ENCODE data around the gene SASH1.
"Not testable (repeated sequence)": the region's sequence is repeated elsewhere in the genome, so short reads cannot be mapped to it uniquely, and the experiment has no call there.

Gene SASH1

GRCh38 chr6:148370176-148370575 is 27.5 kb downstream of the SASH1 start:
- no peak for DNase-seq

- no peak for DNase-seq
Measured at GRCh38 chr6:148374040-148374774, 31.6 kb downstream of the SASH1 start.

GRCh38 chr6:148375401-148375800 is 32.8 kb downstream of the SASH1 start:
- DNase-seq = no peak

- no peak for DNase-seq
Measured at GRCh38 chr6:148379481-148379880, 36.8 kb downstream of the SASH1 start.

GRCh38 chr6:148379966-148380713 is 37.5 kb downstream of the SASH1 start:
- no peak for DNase-seq

GRCh38 chr6:148382051-148382450 is 39.4 kb downstream of the SASH1 start:
- DNase-seq = not testable (repeated sequence)

GRCh38 chr6:148382861-148383260 is 40.2 kb downstream of the SASH1 start:
- DNase-seq = no peak

GRCh38 chr6:148383658-148384368 is 41.2 kb downstream of the SASH1 start:
- no peak for DNase-seq

- DNase-seq = no peak
Measured at GRCh38 chr6:148385379-148385778, 42.7 kb downstream of the SASH1 start.

GRCh38 chr6:148388521-148388920 is 45.9 kb downstream of the SASH1 start:
- no peak for DNase-seq

- no peak for DNase-seq
Measured at GRCh38 chr6:148389086-148389485, 46.4 kb downstream of the SASH1 start.

- no peak for DNase-seq
Measured at GRCh38 chr6:148389917-148390316, 47.3 kb downstream of the SASH1 start.

- not testable (repeated sequence) for DNase-seq
Measured at GRCh38 chr6:148392127-148392526, 49.5 kb downstream of the SASH1 start.

GRCh38 chr6:148392671-148393070 is 50.0 kb downstream of the SASH1 start:
- DNase-seq = no peak

GRCh38 chr6:148395583-148396101 is 53.0 kb downstream of the SASH1 start:
- DNase-seq = no peak

- no peak for DNase-seq
Measured at GRCh38 chr6:148396411-148396810, 53.8 kb downstream of the SASH1 start.

- DNase-seq = no peak
Measured at GRCh38 chr6:148396926-148397325, 54.3 kb downstream of the SASH1 start.

GRCh38 chr6:148398244-148398643 is 55.6 kb downstream of the SASH1 start:
- DNase-seq = no peak

- no peak for DNase-seq
Measured at GRCh38 chr6:148398678-148399077, 56.0 kb downstream of the SASH1 start.

- no peak for DNase-seq
Measured at GRCh38 chr6:148401571-148401970, 58.9 kb downstream of the SASH1 start.

- DNase-seq = no peak
Measured at GRCh38 chr6:148404456-148405054, 61.9 kb downstream of the SASH1 start.

GRCh38 chr6:148405894-148406293 is 63.3 kb downstream of the SASH1 start:
- no peak for DNase-seq
